ENCODE data around the gene SYNE1. TPM values are rescaled to one million over a fixed set of nuclear protein-coding genes. Genes with fewer than 3 reads are reported as not detected.

The SYNE1 gene
- total and polyA plus RNA-seq, 8 donors, result 24.4 to 56.2 (median 49.2) TPM

- H3K27me3 ChIP-seq, result no peaks in the 10 kb centered on the region
- DNase-seq (no peak), FAIRE-seq (no peak), ATAC-seq (no peak)
- H3K36me3 ChIP-seq, result peaks cover 4 to 51% (median 21%) of the 10 kb centered on the region in 3 donors
- no peak overlapping the region for H3K4me3 ChIP-seq
- no peaks in the 10 kb centered on the region for H3K9me3 ChIP-seq
- TF ChIP-seq, protein P1, sequence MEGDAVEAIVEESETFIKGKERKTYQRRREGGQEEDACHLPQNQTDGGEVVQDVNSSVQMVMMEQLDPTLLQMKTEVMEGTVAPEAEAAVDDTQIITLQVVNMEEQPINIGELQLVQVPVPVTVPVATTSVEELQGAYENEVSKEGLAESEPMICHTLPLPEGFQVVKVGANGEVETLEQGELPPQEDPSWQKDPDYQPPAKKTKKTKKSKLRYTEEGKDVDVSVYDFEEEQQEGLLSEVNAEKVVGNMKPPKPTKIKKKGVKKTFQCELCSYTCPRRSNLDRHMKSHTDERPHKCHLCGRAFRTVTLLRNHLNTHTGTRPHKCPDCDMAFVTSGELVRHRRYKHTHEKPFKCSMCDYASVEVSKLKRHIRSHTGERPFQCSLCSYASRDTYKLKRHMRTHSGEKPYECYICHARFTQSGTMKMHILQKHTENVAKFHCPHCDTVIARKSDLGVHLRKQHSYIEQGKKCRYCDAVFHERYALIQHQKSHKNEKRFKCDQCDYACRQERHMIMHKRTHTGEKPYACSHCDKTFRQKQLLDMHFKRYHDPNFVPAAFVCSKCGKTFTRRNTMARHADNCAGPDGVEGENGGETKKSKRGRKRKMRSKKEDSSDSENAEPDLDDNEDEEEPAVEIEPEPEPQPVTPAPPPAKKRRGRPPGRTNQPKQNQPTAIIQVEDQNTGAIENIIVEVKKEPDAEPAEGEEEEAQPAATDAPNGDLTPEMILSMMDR (IDR thresholded peaks at IDR 0.05), result no peak
- H3K4me1 ChIP-seq, result no peaks in the 10 kb centered on the region
- 89 to 93% methylated on average over 17 of the region's 17 CpGs for WGBS, 2 donors
- intact Hi-C loops (cut with DNase I), result no loop called here
- no peak overlapping the region for H3K27ac ChIP-seq
These were observed 482.4 kb downstream of the SYNE1 start for GRCh38 chr6:152154559-152155356.

DNA sequence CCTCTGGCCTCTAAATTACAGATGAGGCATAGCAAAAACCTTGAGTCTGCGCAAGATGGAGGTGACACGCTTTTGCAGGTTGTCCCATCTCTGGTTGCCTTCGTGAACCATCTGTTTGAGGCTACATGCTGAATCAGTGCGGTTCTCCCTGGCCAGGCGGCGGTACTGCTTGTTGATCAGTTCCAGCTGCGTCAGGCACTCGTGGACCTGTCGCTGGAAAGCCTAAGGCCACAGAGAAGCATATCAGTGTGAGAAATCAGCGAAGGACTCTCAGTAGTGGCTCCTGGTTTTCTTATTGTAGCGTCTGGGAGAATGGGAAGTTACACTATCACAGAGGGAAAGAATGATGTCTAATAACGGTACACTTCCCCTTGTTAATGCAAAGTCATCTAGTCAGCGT lies 485.2 kb downstream of the SYNE1 start:
- Histone ChIP-seq H3K4me3 (no peak overlapping the region), H3K4me1 (no peaks in the 10 kb centered on the region), H3K36me3 (peaks cover 4 to 77% (median 27%) of the 10 kb centered on the region in 3 donors), H3K9me3 (no peaks in the 10 kb centered on the region), H3K27me3 (no peaks in the 10 kb centered on the region), H3K27ac (no peak overlapping the region)
- no peak for DNase-seq
- TF ChIP-seq, protein P1 (IDR thresholded peaks at IDR 0.05), result no peak
- FAIRE-seq, result no peak
- intact Hi-C loops (cut with DNase I), result no loop called here
- 89 to 91% methylated on average over 13 of the region's 13 CpGs for WGBS, 2 donors
- no peak for ATAC-seq

DNA sequence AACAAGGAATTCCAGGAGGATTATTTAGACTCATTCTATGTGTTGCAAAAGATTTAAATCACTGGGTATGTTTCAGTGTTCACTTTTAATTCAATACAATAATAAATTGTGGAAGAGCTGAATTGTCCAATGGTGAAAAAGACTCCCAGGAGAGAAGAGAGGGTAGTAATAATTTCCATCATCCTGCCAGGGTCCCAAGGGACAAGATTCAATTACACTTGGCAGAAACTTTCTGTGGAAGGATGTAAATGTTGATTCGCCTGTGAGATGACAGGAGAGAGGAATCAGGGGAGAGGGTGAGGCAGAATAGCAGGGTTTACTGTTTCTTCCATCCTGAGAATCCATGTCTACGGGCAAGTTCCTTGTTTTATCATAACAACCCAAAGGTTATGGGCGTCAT lies 487.0 kb downstream of the SYNE1 start:
- Histone ChIP-seq H3K36me3 (peaks cover 4 to 75% (median 34%) of the 10 kb centered on the region in 3 donors), H3K4me1 (no peaks in the 10 kb centered on the region), H3K27me3 (no peaks in the 10 kb centered on the region), H3K9me3 (no peaks in the 10 kb centered on the region), H3K4me3 (no peak overlapping the region), H3K27ac (no peak overlapping the region)
- TF ChIP-seq, protein P1 (IDR thresholded peaks at IDR 0.05), result no peak
- no peak for DNase-seq
- WGBS, 2 donors, result 85 to 87% methylated on average over 3 of the region's 3 CpGs
- FAIRE-seq, result no peak
- ATAC-seq, result no peak
- intact Hi-C loops (cut with DNase I), result no loop called here

- Histone ChIP-seq H3K27ac (no peak overlapping the region), H3K9me3 (no peaks in the 10 kb centered on the region), H3K4me3 (no peak overlapping the region), H3K4me1 (no peaks in the 10 kb centered on the region), H3K36me3 (peaks cover 4 to 58% (median 28%) of the 10 kb centered on the region in 3 donors), H3K27me3 (no peaks in the 10 kb centered on the region)
- intact Hi-C loops (cut with DNase I), result no loop called here
- ATAC-seq (no peak), DNase-seq (no peak), FAIRE-seq (no peak)
- TF ChIP-seq, protein P1 (IDR thresholded peaks at IDR 0.05), result no peak
- 97 to 100% methylated on average over 1 of the region's 1 CpG for WGBS, 2 donors
These were observed 488.8 kb downstream of the SYNE1 start for GRCh38 chr6:152148412-152148811.

DNA sequence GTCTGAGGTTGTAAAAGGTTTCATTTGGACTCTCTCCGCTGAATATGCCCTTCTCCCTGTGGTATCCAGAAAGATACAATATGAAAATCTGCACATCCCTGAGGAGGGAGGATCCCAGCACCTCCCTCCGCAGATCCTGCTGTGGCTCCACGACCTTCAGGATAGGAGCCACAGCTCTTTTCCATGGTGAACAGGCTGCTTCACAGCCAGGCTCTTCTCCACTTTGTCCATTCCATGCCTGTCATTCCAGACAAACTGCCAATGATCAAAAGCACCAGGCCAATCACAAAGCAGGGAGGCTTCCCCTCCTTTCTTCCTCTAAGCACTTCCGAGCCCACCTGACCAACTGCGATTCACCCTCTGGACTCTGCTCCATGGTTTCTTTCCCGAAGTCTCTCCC lies 489.9 kb downstream of the SYNE1 start:
- H3K27ac ChIP-seq, result no peak overlapping the region
- H3K4me1 ChIP-seq, result no peaks in the 10 kb centered on the region
- no peaks in the 10 kb centered on the region for H3K27me3 ChIP-seq
- H3K9me3 ChIP-seq, result no peaks in the 10 kb centered on the region
- FAIRE-seq (no peak), DNase-seq (no peak), ATAC-seq (no peak)
- 94% methylated on average over 6 of the region's 6 CpGs for WGBS, 2 donors
- TF ChIP-seq, protein P1 (IDR thresholded peaks at IDR 0.05), result no peak
- peaks cover 4 to 56% (median 27%) of the 10 kb centered on the region in 3 donors for H3K36me3 ChIP-seq
- no peak overlapping the region for H3K4me3 ChIP-seq
- intact Hi-C loops (cut with DNase I), result no loop called here
